ENCODE measurements around the gene CACNA1H.
"Not testable (repeated sequence)": the region's sequence is repeated elsewhere in the genome, so short reads cannot be mapped to it uniquely, and the experiment has no call there.

Gene CACNA1H

DNA sequence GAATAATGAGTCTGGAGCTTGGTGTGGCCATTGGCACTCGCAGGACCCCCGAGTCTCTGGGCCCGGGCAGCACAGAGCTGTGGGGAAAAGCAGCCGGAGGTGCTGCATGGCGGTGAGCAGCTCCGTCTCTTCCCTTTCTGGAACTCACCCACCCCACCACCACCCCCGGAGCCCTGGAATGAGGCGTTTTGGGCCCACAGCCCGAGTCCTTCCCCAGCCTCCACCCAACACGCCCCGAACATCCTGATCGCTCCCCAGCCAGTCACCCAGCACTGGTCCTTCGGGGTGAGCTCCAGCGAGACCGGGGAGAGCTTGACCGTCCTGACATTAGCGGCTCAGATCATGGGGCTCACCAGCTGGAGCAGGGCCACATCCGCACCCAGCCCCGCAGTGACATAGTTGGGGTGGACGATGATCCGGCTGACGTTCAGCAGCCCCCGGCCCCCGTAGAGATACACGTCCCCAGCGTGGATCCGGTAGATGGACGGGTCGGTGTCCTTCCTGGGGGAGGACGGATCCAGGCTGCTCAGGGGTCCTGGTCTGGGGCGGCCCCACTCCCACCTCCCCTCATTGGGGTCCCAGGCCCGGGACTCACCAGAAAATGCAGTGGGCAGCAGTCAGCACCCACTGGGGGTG, 109.4 kb downstream of the CACNA1H start:
- H3K4me3 ChIP-seq (replicated peaks; ENCODE audit: low read depth, low read length) = no peak overlapping the region
- DNase-seq (ENCODE audit: low read depth) = no peak
- TF ChIP-seq, protein P1, sequence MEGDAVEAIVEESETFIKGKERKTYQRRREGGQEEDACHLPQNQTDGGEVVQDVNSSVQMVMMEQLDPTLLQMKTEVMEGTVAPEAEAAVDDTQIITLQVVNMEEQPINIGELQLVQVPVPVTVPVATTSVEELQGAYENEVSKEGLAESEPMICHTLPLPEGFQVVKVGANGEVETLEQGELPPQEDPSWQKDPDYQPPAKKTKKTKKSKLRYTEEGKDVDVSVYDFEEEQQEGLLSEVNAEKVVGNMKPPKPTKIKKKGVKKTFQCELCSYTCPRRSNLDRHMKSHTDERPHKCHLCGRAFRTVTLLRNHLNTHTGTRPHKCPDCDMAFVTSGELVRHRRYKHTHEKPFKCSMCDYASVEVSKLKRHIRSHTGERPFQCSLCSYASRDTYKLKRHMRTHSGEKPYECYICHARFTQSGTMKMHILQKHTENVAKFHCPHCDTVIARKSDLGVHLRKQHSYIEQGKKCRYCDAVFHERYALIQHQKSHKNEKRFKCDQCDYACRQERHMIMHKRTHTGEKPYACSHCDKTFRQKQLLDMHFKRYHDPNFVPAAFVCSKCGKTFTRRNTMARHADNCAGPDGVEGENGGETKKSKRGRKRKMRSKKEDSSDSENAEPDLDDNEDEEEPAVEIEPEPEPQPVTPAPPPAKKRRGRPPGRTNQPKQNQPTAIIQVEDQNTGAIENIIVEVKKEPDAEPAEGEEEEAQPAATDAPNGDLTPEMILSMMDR (IDR thresholded peaks at IDR 0.05; ENCODE audit: low read length, missing control alignments) = no peak

DNA sequence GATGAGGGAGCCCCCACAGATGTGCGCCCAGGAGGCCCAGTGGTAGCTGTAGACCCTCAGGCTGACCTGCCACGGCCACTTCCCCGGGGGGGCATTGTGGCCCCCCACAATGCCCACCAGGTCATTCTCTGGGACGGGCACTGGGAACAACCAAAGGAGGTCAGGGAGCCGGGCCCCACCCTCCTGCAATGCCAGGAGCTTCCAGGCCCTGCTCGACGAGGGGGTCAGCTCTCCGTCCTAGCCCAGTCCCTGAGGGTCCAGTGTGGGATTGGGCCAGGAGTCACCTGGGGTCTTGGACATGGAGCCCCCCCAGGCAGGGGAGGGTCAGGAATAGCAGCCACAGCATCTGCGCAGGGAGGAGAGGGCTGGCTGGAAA, 109.9 kb downstream of the CACNA1H start:
- H3K4me3 ChIP-seq (replicated peaks; ENCODE audit: low read depth, low read length) = no peak overlapping the region
- TF ChIP-seq, protein P1 (IDR thresholded peaks at IDR 0.05; ENCODE audit: low read length, missing control alignments) = no peak
- no peak for DNase-seq (ENCODE audit: low read depth)

DNA sequence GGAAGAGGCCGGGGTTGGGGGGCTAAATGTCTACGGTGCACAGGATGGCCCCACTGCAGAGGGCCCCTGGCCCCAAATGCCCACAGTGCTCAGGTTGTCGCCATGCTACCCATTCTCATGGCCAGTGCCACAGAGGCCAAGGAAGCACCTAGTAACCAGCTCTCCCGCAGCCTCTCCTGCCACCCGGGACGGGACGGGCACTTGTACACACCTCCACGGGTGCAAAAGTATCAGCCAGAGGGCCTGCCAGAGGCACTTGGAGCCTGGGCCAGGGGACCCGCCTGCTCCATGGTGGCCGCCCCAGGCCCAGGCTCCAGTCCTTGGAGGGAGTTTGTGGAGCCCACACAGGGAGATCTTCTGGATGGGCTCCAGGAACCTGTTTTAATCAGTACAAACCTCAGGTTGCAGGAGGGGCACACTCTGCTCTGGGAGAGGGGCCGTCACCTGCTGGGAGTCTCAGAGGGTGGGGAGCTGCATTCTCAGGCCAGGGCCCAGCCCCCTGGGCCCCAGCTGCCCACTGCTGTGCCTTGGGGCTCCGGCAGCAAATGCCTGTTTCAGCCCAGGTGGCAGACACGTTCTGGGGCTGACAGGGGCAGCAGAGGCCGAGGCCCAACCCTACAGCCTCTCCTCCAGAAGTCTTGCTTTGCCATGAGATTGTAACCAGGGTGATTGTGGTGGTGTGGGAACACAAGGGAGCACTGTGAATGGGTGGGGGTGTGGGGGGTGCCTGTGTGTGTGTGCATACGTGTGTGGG, 110.9 kb downstream of the CACNA1H start:
- TF ChIP-seq, protein P1 (IDR thresholded peaks at IDR 0.05; ENCODE audit: low read length, missing control alignments) = no peak
- DNase-seq (ENCODE audit: low read depth) = no peak
- H3K4me3 ChIP-seq (replicated peaks; ENCODE audit: low read depth, low read length) = no peak overlapping the region

DNA sequence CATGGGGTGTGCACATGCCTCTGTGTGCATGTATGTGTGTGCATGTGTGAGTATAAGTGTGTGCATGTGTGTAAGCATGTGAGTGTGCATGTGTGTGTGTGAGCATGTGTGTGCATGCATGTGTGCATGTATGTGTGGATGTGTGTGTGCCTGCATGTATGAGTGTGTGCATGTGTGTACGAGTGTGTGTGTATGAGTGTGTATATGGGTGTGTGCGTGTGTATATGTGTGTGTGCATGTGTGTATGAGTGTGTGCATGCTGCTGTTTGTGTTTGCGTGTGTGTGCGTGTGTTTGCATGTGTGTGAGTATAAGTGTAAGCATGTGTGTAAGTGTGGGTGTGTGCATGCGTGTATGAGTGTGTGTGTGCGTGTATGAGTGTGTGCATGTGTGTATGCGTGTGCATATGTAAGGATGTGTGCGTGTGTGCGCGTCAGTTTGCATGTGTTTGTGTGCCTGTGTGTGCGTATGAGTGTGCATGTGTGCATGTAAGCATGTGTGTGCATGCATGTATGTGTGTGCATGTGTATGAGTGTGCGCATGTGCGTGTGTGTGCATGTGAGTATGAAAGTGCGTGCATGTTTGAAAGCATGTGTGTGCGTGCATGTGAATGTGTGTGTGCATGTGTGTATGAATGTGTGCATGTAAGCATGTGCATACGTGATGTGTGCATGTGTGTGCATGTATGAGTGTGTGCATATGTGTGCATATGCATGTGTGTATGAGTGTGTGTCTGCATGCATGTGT, 111.6 kb downstream of the CACNA1H start:
- H3K4me3 ChIP-seq (replicated peaks; ENCODE audit: low read depth, low read length) = no peak overlapping the region
- TF ChIP-seq, protein P1 (IDR thresholded peaks at IDR 0.05; ENCODE audit: low read length, missing control alignments) = no peak
- DNase-seq (ENCODE audit: low read depth) = no peak

DNA sequence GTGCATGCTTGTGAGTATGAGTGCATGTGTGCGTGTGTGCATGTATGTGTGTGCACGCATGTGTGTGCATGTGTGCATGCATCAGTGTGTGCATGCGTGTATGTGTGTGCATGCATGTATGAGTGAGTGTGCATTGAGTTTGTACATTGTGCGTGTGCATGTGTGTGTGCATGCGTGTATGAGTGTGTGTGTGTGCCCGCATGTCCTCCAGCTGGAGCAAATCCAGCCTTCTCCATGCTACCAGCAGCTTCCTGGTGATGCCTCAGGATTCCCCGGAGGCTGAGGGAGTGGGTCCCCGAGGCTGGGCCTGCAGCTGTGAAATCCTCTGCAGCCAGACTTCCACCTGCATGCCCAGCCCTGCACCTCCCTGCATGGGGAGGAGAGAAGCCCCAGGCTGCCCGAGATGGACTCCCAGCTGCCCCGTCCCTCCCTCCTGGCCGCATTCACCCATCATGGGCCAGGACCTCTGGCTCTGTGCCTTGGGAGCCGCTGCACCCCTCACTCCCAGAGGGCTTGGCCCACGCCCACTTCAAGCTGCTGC, 112.3 kb downstream of the CACNA1H start:
- DNase-seq (ENCODE audit: low read depth) = no peak
- TF ChIP-seq, protein P1 (IDR thresholded peaks at IDR 0.05; ENCODE audit: low read length, missing control alignments) = no peak
- no peak overlapping the region for H3K4me3 ChIP-seq (replicated peaks; ENCODE audit: low read depth, low read length)

DNA sequence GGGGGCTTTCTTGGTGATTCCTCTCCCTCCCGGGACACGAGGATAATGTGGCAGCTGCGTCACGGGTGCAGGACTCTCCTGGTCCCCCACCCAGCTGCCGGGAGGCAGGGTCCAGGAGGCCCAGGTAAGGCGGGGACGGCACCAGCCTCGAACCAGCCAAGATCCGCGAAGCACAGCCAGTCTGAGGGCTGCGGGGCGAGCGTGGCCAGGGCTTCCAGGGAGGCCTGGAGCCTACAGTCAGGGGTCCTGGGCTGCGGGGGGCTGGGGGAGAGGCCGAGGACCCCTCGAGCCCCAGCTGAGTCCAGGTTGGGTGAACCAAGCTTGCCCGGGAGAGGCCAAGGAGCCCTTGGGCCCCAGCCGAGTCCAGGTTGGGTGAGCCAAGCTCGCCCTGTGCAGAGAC, 112.9 kb downstream of the CACNA1H start:
- no peak for DNase-seq (ENCODE audit: low read depth)
- TF ChIP-seq, protein P1 (IDR thresholded peaks at IDR 0.05; ENCODE audit: low read length, missing control alignments) = no peak
- no peak overlapping the region for H3K4me3 ChIP-seq (replicated peaks; ENCODE audit: low read depth, low read length)

DNA sequence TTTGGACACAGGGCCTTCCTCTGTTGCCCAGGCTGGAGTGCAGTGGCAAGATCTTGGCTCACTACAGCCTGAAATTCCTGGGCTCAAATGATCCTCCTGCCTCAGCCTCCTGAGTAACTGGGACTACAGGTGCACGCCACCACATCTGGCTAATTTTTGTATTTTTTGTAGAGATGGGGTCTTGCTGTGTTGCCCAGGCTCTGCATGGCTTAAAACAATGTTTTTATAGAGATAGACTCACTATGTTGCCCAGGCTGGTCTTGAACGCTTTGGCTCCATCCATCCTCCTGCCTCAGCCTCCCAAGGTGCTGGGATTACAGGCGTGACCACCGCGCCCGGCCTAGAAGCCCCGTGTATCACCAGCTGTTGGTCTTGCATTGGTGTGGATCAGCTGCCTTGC, 116.5 kb downstream of the CACNA1H start:
- not testable (repeated sequence) for H3K4me3 ChIP-seq (replicated peaks; ENCODE audit: low read depth, low read length); DNase-seq (ENCODE audit: low read depth)
